Diencephalon (tissue), 1 donor: ENCODE measurements around the gene RAB40B. TPM values are rescaled to one million over a fixed set of nuclear protein-coding genes. Genes with fewer than 3 reads are reported as not detected.

ENCODE experiments used
- small RNA-seq: library from RNA; depleted of rRNA; stranded (forward); fragments of <200 nt; gene quantifications from one replicate; pipeline ENCODE3, GENCODE V24; 2014
- total RNA-seq: library from RNA; depleted of rRNA; stranded (reverse); fragments of >200 nt; gene quantifications from one replicate; pipeline ENCODE4 v1.2.3, GENCODE V29; 2014

The RAB40B gene
- total RNA-seq: 15.2 TPM

GRCh38 chr17:82698065-82698973, at the start of gene RAB40B:
TSS of gene RAB40B (minus strand) at chr17:82698698. CDS start at chr17:82698596, 102 bp downstream.

GRCh38 chr17:82734987-82735866, 36.7 kb upstream of the RAB40B start, which contains the start of gene FN3K:
TSS of gene FN3K (plus strand) at chr17:82735615. CDS start at chr17:82735637, 22 bp downstream.

GRCh38 chr17:82716203-82717010, 17.9 kb upstream of the RAB40B start, which contains the start of gene FN3KRP:
TSS of gene FN3KRP (plus strand) at chr17:82716706. CDS start at chr17:82716756, 50 bp downstream.

GRCh38 chr17:82648165-82648668, 50.3 kb downstream of the RAB40B start, which contains the start of gene WDR45B:
TSS of gene WDR45B (minus strand) at chr17:82648444. CDS start at chr17:82648340, 104 bp downstream.

Small RNA genes within 50 kb of the gene (small RNA-seq; reads per million reads assigned to genes)
- not detected for gene MIR4525

Other genes starting within 250 kb of the RAB40B start
- 31.6 TPM for gene CYBC1, start 247.9 kb downstream of the RAB40B start, total RNA-seq
- 44.1 TPM for gene NARF, start 240.0 kb downstream of the RAB40B start, total RNA-seq
- gene FOXK2, start 179.0 kb downstream of the RAB40B start, total RNA-seq: 48.2 TPM
- gene WDR45B, start 50.3 kb downstream of the RAB40B start, total RNA-seq: 69.2 TPM
- 20.3 TPM for gene FN3KRP, start 18.0 kb upstream of the RAB40B start, total RNA-seq
- gene FN3K, start 36.9 kb upstream of the RAB40B start, total RNA-seq: 13.6 TPM
- 63.7 TPM for gene TBCD, start 53.4 kb upstream of the RAB40B start, total RNA-seq
- gene ZNF750, start 141.3 kb upstream of the RAB40B start, total RNA-seq: not detected